Uterus (tissue), 2 donors: ENCODE data around the gene TMEM200A.

Experiments used
- POLR2A ChIP-seq, 2 donors: fragments of 450-650 bp; IDR thresholded peaks; one replicate each; pipeline ENCODE4 v1.6.1; 2016; ENCODE audit warnings: antibody characterized with exemption in 2 of 2, mild to moderate bottlenecking in 1 of 2, moderate library complexity in 1 of 2
- TF ChIP-seq, protein P1 (sequence below), 4 experiments: fragments of 200-600 bp in 2 of 4; fragments of 450-650 bp in 2 of 4; sonication (generic) in 2 of 4; IDR thresholded peaks; one replicate each; pipeline ENCODE4 v1.5.1; 2016 to 2019; ENCODE audit warnings: antibody characterized with exemption in 4 of 4, mild to moderate bottlenecking in 2 of 4, moderate library complexity in 1 of 4

DNA sequence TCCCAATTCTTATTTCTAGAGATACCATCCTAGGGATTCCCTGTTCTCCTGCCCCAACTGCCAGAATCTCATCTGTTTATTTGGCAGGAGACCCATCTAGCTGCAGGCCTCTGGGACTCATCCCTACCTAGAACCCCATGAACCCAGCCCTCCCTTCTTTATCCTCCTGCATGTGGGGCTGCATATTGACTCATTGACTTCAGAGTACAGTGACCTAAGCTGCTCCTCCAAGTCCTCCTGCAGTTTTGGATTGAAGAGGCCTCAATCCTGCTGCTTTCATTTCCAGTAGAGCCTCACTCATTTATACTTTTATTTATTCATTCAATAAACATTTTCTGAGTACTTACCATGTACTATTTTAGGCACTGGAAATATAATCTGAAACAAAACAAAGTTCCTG is 11.6 kb downstream of the TMEM200A start:
- TF ChIP-seq, protein P1, sequence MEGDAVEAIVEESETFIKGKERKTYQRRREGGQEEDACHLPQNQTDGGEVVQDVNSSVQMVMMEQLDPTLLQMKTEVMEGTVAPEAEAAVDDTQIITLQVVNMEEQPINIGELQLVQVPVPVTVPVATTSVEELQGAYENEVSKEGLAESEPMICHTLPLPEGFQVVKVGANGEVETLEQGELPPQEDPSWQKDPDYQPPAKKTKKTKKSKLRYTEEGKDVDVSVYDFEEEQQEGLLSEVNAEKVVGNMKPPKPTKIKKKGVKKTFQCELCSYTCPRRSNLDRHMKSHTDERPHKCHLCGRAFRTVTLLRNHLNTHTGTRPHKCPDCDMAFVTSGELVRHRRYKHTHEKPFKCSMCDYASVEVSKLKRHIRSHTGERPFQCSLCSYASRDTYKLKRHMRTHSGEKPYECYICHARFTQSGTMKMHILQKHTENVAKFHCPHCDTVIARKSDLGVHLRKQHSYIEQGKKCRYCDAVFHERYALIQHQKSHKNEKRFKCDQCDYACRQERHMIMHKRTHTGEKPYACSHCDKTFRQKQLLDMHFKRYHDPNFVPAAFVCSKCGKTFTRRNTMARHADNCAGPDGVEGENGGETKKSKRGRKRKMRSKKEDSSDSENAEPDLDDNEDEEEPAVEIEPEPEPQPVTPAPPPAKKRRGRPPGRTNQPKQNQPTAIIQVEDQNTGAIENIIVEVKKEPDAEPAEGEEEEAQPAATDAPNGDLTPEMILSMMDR (IDR thresholded peaks at IDR 0.05) = no peak
- TF ChIP-seq POLR2A (IDR thresholded peaks at IDR 0.05) = no peak
